ENCODE measurements around the gene GALNT10. TPM values are rescaled to one million over a fixed set of nuclear protein-coding genes. Genes with fewer than 3 reads are reported as not detected.

The GALNT10 gene
- total and polyA plus RNA-seq, 8 donors, result 5.3 to 76.4 (median 27.4) TPM

DNA sequence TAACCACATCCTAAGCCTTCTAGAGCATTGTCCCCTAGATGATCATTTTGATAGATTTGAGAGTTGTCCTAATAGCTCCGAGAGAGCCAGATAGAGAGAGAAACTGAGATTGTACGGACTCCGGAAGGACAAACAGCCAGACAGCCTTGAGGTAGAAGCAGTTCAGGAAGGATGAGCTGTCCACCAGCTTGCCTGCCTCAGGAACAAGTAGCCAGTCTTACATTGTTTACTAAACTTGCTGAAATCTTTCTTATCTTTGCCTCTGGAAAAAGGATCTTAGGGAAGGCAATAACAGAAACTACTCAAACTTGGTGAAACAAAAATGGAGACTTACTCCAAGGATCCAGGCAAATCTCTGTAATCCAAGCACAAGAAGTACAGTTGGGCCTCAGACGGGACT lies 216.3 kb downstream of the GALNT10 start:
- TF ChIP-seq POLR2A (IDR thresholded peaks at IDR 0.05) (no peak), POLR2AphosphoS5 (IDR thresholded peaks at IDR 0.05) (no peak), EP300 (IDR thresholded peaks at IDR 0.05) (no peak)
- TF ChIP-seq, protein P1, sequence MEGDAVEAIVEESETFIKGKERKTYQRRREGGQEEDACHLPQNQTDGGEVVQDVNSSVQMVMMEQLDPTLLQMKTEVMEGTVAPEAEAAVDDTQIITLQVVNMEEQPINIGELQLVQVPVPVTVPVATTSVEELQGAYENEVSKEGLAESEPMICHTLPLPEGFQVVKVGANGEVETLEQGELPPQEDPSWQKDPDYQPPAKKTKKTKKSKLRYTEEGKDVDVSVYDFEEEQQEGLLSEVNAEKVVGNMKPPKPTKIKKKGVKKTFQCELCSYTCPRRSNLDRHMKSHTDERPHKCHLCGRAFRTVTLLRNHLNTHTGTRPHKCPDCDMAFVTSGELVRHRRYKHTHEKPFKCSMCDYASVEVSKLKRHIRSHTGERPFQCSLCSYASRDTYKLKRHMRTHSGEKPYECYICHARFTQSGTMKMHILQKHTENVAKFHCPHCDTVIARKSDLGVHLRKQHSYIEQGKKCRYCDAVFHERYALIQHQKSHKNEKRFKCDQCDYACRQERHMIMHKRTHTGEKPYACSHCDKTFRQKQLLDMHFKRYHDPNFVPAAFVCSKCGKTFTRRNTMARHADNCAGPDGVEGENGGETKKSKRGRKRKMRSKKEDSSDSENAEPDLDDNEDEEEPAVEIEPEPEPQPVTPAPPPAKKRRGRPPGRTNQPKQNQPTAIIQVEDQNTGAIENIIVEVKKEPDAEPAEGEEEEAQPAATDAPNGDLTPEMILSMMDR (IDR thresholded peaks at IDR 0.05), result no peak
- Histone ChIP-seq H3K4me1 (peaks cover 10 to 20% (median 12%) of the 10 kb centered on the region in 4 donors), H3K27me3 (no peaks in the 10 kb centered on the region), H3K27ac (no peak overlapping the region), H3K36me3 (peaks cover 18 to 36% (median 32%) of the 10 kb centered on the region in 4 donors), H3K9me3 (no peaks in the 10 kb centered on the region), H3K4me3 (no peak overlapping the region)
- 87 to 97% (median 90%) methylated on average over 4 of the region's 4 CpGs for WGBS, 5 donors
- no peak for DNase-seq
- intact Hi-C loops (cut with DNase I; ENCODE audit: low total_unique reads), result no loop called here

DNA sequence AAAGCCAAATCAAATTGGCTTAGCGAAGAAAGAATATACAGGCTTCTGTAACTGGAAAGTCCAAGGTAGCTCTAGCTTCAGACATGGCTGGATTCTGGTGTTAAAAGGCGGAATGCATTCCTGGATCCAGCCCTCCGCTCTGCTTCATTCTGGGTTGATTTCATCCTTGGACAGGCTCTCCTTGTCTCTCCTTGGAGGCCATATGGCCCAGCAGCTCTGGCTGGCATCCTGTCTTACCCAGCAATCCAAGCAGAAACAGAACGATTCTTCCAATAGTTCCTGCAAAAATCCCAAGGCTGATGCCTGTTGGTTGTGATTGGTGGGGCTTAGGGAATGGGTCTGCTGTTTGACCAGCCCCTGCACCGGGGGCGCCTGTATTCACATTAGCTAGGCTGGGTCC lies 218.3 kb downstream of the GALNT10 start:
- H3K4me3 ChIP-seq, result no peak overlapping the region

DNA sequence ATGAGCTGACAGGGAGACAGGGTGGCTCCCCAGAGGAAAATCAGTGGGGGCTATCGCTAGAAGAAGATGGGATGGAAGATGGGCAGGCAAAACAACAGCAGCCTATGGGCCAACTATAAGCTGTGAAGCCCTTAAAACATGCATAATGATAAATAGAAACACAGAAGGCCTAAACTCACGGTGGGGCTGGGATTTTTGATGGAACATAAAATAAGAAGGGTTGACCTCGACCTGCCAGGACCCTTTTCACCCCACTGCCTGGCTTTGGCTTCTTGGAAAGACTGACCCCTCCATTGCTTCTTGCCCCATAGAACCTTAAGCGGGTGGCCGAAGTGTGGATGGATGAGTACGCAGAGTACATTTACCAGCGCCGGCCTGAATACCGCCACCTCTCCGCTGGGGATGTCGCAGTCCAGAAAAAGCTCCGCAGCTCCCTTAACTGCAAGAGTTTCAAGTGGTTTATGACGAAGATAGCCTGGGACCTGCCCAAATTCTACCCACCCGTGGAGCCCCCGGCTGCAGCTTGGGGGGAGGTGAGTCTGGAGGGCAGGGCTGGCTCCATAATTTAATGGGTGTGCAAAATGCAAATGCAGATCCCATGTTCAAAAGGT lies 218.8 kb downstream of the GALNT10 start:
- WGBS, 5 donors, result 92 to 97% (median 95%) methylated on average over 15 of the region's 15 CpGs
- intact Hi-C loops (cut with DNase I; ENCODE audit: low total_unique reads), result no loop called here

More for the DNA sequence above, 218.3 kb downstream of the GALNT10 start:
- intact Hi-C loops (cut with DNase I; ENCODE audit: low total_unique reads), result no loop called here
- no peak for TF ChIP-seq POLR2AphosphoS5 (IDR thresholded peaks at IDR 0.05)
- no peak for TF ChIP-seq POLR2A (IDR thresholded peaks at IDR 0.05)
- TF ChIP-seq EP300 (IDR thresholded peaks at IDR 0.05), result no peak
- TF ChIP-seq, protein P1 (IDR thresholded peaks at IDR 0.05), result no peak
- no peak for DNase-seq
- Histone ChIP-seq H3K27me3 (no peaks in the 10 kb centered on the region), H3K36me3 (peaks cover 23 to 53% (median 50%) of the 10 kb centered on the region in 4 donors), H3K27ac (no peak overlapping the region), H3K9me3 (no peaks in the 10 kb centered on the region), H3K4me1 (peaks cover 10 to 18% (median 12%) of the 10 kb centered on the region in 4 donors)
- 85 to 96% (median 92%) methylated on average over 6 of the region's 6 CpGs for WGBS, 5 donors

DNA sequence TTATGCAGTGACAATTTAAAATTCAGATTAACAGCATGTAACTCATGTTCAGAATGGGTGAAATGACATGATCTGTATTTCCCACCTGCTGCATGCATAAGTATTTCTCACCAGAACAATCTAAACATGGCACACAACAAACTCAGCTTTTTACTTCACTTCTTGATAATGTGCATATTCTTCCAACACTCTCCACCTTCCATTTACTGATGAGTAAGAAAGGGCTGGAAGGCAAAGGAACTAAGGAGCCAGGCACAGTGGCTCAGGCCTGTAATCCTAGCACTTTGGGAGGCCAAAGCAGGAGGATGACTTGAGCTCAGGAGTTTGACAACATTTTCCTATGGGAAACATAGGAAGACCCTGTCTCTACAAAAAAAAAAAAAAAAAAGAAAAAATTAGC lies 219.5 kb downstream of the GALNT10 start:
- no peak for DNase-seq
- Histone ChIP-seq H3K27ac (no peak overlapping the region), H3K9me3 (no peaks in the 10 kb centered on the region), H3K4me3 (no peak overlapping the region), H3K4me1 (peaks cover 6 to 8% (median 6%) of the 10 kb centered on the region in 4 donors), H3K36me3 (peaks cover 23 to 62% (median 53%) of the 10 kb centered on the region in 4 donors), H3K27me3 (no peaks in the 10 kb centered on the region)
- TF ChIP-seq, protein P1 (IDR thresholded peaks at IDR 0.05), result no peak
- TF ChIP-seq POLR2A (IDR thresholded peaks at IDR 0.05) (no peak), EP300 (IDR thresholded peaks at IDR 0.05) (no peak), POLR2AphosphoS5 (IDR thresholded peaks at IDR 0.05) (no peak)
- intact Hi-C loops (cut with DNase I; ENCODE audit: low total_unique reads), result no loop called here

More for the DNA sequence above, 218.8 kb downstream of the GALNT10 start:
- Histone ChIP-seq H3K4me1 (peaks cover 10 to 13% (median 12%) of the 10 kb centered on the region in 4 donors), H3K27me3 (no peaks in the 10 kb centered on the region), H3K36me3 (peaks cover 23 to 57% (median 52%) of the 10 kb centered on the region in 4 donors), H3K4me3 (no peak overlapping the region), H3K9me3 (no peaks in the 10 kb centered on the region), H3K27ac (no peak overlapping the region)
- no peak for TF ChIP-seq EP300 (IDR thresholded peaks at IDR 0.05)
- TF ChIP-seq POLR2A (IDR thresholded peaks at IDR 0.05), result no peak
- TF ChIP-seq POLR2AphosphoS5 (IDR thresholded peaks at IDR 0.05), result no peak
- TF ChIP-seq, protein P1 (IDR thresholded peaks at IDR 0.05), result no peak
- no peak for DNase-seq

Measured in stomach (tissue), 9 donors.